Measurements from ENCODE around the gene NMNAT2.

The NMNAT2 gene

DNA sequence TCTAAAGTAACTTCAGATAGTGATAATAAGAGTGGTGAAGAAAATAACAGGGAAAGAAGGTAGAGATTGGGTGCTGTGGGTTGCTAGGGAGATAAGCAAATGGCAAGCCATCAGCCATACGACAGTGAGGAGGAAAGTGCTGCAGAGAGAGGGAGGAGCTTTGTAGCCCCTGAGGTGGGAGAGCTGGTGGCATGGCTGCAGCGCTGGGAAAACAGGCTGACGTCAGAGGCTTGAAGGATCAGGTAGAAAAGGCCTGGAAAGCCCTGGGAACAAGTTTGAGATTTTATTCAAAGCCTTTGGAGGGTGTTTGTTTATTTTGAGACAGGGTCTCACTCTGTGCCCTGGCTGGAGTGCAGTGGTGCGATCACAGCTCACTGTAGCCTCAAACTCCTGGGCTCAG is 109.5 kb downstream of the NMNAT2 start:
- DNase-seq = no peak

GRCh38 chr1:183306317-183307042 is 111.7 kb downstream of the NMNAT2 start:
- DNase-seq = no peak

DNA sequence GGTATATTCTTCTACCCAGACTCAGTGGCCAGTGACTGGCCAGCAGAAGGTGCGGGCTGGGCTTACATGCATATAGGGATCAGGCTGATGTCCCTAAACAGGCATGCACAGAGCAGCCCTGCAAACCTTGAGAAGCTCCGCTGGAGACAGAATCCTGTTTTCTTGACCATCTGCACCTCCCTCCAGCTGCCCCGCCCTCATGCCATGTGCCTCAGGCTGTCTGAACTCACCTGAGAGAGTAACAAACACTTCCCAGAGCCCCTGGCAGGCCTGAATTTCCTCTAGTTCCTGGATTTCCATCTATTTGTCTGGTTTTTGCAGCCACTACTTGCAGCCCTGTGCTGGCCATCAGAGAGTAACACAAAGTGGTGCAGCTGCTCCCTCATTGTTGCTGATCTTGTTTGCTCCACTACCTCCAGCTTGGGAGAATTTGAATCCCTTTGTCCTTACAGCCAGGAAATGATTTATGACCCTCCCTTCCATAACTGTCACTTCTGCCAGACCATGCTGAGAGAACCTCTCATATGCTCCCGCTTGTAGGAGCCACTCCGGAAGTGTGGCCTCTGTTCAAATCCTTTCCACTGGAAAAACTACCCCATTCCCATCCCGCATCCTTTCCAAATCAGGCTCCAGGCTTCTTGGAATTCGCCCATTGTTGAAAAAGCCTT is 113.6 kb downstream of the NMNAT2 start:
- DNase-seq = no peak

- no peak for DNase-seq
Measured at GRCh38 chr1:183303901-183304300, 114.3 kb downstream of the NMNAT2 start.

DNA sequence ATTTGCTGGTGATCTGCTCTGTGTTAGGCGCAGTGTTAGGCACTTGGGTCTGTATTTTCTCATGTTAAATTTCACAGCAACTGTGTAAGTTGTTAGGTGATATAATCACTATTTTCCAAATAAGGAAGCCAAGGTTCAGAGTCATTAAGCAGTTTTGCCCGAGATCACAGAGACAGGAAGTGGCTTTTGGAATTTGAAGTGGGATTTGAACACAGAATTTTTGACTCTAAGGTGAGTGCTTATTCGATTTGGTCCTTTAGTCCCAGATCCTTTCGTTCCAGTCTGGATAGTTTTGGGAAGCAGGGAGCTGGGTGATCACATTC is 114.9 kb downstream of the NMNAT2 start:
- DNase-seq = no peak

- no peak for DNase-seq
Measured at GRCh38 chr1:183302452-183303322, 115.5 kb downstream of the NMNAT2 start.

DNA sequence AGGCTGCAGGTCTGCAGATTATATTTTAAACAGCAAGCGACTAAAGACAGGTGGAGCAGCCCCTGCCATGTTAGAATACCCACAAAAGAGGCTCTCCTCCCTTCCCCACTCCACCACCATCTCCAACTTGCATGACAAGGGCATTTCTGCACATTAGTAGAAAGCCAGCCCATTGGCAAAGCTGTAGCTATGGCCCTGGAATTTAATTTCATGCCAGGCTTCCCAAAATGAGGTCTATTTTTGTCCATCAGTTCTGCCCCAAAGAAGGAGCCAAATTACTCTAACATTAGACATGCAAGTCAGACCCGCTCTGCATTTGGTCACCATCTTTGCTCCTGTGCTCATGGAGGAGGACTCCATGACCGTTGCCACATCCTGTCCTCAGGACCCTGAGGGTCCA is 116.9 kb downstream of the NMNAT2 start:
- no peak for DNase-seq

GRCh38 chr1:183300828-183301227 is 117.4 kb downstream of the NMNAT2 start:
- DNase-seq = no peak

GRCh38 chr1:183300395-183300794 is 117.8 kb downstream of the NMNAT2 start:
- DNase-seq = no peak

DNA sequence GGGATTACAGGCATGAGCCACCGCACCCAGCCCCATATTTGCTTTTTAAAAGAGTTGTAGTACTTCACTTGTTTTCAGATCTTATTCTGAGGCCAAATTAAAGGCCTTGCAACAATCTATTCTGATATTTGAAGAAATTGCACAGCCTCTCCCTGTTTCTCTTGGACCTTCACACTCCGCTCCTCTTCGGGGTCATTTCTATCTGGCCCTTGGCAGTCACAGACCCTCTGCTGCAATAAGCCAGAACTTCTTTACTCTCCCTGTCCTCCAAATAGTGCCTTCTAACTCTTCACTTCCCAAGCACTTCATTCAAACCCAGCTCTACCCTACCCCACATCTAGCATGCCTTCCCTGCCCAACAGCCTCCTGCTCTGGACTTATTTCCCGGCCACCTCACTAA is 121.4 kb downstream of the NMNAT2 start:
- DNase-seq = no peak

GRCh38 chr1:183295521-183295920 is 122.7 kb downstream of the NMNAT2 start:
- no peak for DNase-seq

- no peak for DNase-seq
Measured at GRCh38 chr1:183293876-183294275, 124.3 kb downstream of the NMNAT2 start.

- DNase-seq = no peak
Measured at GRCh38 chr1:183293241-183293640, 124.9 kb downstream of the NMNAT2 start.

DNA sequence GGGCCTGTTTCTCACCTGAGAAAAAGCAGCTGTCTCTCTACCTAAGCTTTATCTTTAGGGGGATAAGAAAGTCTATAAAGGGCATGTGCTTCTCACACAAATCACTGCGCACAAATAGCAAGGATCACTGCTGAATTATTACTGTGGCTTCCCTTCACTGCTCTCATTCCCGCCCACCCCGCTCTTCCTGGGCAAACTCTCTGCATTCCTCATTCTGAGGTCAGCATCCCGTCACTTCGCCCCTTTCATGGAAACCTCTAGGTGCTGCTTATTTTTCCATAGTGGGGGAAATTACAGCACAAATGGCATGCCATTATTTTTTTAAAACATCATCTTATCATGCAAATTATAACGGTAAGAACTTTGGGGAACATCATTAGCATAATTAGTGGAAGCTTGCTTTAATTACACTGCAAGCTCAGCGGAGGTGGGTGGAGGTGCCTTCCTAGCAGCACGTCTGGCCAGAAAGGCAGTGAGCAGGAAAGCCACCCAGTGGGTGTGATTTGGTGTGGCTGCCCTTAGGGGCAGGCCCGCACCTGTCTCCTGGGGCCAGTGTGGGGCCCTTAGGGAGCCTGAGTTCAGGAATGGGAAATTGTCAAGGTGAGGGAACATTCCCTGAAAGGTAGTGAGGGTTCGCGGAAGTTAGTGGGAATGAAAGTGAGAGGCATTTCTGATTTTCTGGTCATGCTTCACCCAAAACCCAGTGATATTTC is 126.2 kb downstream of the NMNAT2 start:
- DNase-seq = no peak

GRCh38 chr1:183291216-183291762 is 126.9 kb downstream of the NMNAT2 start:
- no peak for DNase-seq

DNA sequence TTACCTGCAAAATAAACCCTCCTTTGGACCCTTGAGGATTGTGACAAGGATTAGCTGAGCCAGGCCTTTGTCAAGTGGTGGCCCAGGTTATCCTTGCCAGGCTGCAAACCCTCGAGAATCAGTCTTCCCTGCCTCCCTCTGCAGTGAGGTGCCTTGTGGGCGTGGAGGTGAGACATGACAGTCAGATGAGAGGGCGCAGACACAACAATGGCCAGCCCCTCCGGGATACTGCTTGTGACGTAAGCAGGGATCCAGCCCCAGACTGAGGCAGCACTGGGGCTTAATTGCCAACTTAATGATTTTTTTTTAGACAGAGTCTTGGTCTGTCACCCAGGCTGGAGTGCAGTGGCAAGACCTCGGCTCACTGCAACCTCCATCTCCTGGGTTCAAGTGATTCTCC is 127.6 kb downstream of the NMNAT2 start:
- DNase-seq = no peak

DNA sequence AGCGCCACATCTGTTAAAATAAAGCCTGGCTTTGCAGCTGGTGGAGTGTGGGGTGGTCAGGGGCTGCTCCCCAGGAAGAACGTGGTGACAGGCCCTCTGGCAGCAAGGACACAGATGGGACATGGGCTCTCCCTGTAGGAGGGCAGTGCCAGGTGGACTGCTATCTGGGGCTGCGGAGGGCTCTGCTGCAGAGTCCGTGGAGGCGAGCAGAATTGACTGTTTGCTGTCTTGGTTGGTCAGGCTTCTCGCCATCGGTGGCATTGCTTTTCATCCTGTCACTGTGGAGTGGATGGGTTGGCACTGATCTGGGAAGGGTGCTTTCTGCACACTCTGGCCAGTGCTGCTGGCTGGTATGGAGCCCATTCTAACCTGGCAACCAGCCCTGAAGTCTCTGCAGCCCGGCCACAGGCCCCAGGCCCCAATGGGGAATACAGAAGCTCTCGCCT is 129.1 kb downstream of the NMNAT2 start:
- DNase-seq = no peak

GRCh38 chr1:183288583-183288982 is 129.6 kb downstream of the NMNAT2 start:
- no peak for DNase-seq

DNA sequence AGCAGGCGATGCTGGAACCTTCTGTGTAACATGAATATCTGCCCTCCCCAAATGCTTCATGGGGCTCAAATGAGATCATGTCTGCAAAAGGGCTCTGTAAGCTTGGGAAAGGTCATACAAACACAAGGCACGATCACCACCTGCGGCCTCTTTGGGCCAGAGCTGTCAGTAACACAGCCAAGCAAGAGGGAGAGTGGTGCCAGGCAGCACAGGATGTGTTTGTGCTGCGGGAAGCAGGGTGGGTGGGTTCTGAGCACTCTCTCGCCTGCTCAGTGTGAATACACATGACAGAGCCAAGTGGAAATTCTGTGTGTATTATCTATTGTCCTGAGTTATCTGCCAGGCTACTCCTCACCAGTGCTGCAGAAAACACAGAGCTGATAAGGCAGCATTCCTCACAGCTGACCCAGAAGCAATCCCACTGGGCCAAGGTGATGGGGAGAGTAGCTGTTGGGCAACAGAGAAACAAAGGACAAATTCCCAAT is 130.9 kb downstream of the NMNAT2 start:
- no peak for DNase-seq

- DNase-seq = no peak
Measured at GRCh38 chr1:183285746-183286145, 132.4 kb downstream of the NMNAT2 start.

GRCh38 chr1:183285256-183285655 is 132.9 kb downstream of the NMNAT2 start:
- DNase-seq = no peak

- DNase-seq = no peak
Measured at GRCh38 chr1:183284086-183284485, 134.1 kb downstream of the NMNAT2 start.

- DNase-seq = no peak
Measured at GRCh38 chr1:183283286-183283685, 134.9 kb downstream of the NMNAT2 start.
